KMS-11 (cell line): Measurements from ENCODE around the gene EGR1.
A peak's percentile ranks its signal among the peaks of the same experiment; 100 is the strongest.

ENCODE experiments used
- H2AFZ ChIP-seq: fragments of 200-600 bp; sonication (generic); 2 replicates; pipeline ENCODE4 v1.6.1; 2016; ENCODE audit warnings: antibody characterized with exemption, mixed run types, low read depth
- H3K27ac ChIP-seq: fragments of 200-600 bp; sonication (generic); 2 replicates; pipeline ENCODE4 v1.6.1; 2016; ENCODE audit warnings: mild to moderate bottlenecking, mixed run types
- H3K27me3 ChIP-seq: fragments of 200-600 bp; sonication (generic); 2 replicates; pipeline ENCODE4 v1.6.1; 2017; ENCODE audit warnings: mild to moderate bottlenecking, low read depth, mixed run types, moderate library complexity; ENCODE audit not compliant: insufficient read depth
- H3K36me3 ChIP-seq: fragments of 200-600 bp; sonication (generic); 2 replicates; pipeline ENCODE4 v1.6.1; 2017; ENCODE audit warnings: mild to moderate bottlenecking, mixed run types; ENCODE audit not compliant: insufficient read depth
- H3K4me1 ChIP-seq: fragments of 200-600 bp; sonication (generic); 2 replicates; pipeline ENCODE4 v1.6.1; 2016; ENCODE audit warnings: mild to moderate bottlenecking, low read depth, mixed run types; ENCODE audit not compliant: poor library complexity, severe bottlenecking
- H3K4me2 ChIP-seq: fragments of 200-600 bp; sonication (generic); 2 replicates; pipeline ENCODE4 v1.7.0; 2016; ENCODE audit warnings: mild to moderate bottlenecking, mixed run types
- H3K4me3 ChIP-seq: fragments of 200-600 bp; sonication (generic); IDR thresholded peaks from 2 replicates; pipeline ENCODE4 v1.6.1; 2017; ENCODE audit warnings: low read depth, low read length, mixed read lengths; ENCODE audit not compliant: insufficient read depth
- H3K79me2 ChIP-seq: fragments of 200-600 bp; sonication (generic); 2 replicates; pipeline ENCODE4 v1.6.1; 2016; ENCODE audit warnings: low read depth, mixed run types; ENCODE audit not compliant: insufficient read depth
- H3K9ac ChIP-seq: fragments of 200-600 bp; sonication (generic); 2 replicates; pipeline ENCODE4 v1.6.1; 2016; ENCODE audit warnings: mild to moderate bottlenecking, mixed run types
- H4K20me1 ChIP-seq: fragments of 200-600 bp; sonication (generic); 2 replicates; pipeline ENCODE4 v1.6.1; 2016; ENCODE audit warnings: mild to moderate bottlenecking, mixed run types; ENCODE audit not compliant: insufficient read depth
- CTCF ChIP-seq: fragments of 200-600 bp; sonication (generic); conservative IDR thresholded peaks from 2 replicates; pipeline ENCODE4 v1.6.1; 2017; ENCODE audit warnings: low read depth, mild to moderate bottlenecking, antibody characterized with exemption, low read length, moderate library complexity, mixed read lengths

The EGR1 gene

GRCh38 chr5:138465261-138466124 is at the start of gene EGR1:
Gene EGR1 (plus strand): TSS chr5:138465479. CDS start chr5:138465762, 283 bp downstream.
- no peaks in the 10 kb centered on the region for H4K20me1 ChIP-seq
- H3K4me3 ChIP-seq: no peak within 1 kb of the TSS
- H2AFZ ChIP-seq: peak within 1 kb of the TSS; percentile 98
- peaks cover 6% of the 10 kb centered on the region for H3K4me1 ChIP-seq
- no peaks in the 10 kb centered on the region for H3K79me2 ChIP-seq
- peak within 1 kb of the TSS; percentile 78 for H3K27ac ChIP-seq
- peak within 1 kb of the TSS; percentile 80 for H3K4me2 ChIP-seq
- no peak for TF ChIP-seq CTCF
- no peaks in the 10 kb centered on the region for H3K36me3 ChIP-seq
- peak within 1 kb of the TSS; percentile 81 for H3K9ac ChIP-seq
- 0 out of 2 replicates have a peak, but pooled peaks cover 3% of the 10 kb centered on the region for H3K27me3 ChIP-seq

GRCh38 chr5:138418444-138418843 is 46.8 kb upstream of the EGR1 start:
- TF ChIP-seq CTCF: no peak
- Histone ChIP-seq H3K27me3 (no peaks in the 10 kb centered on the region), H4K20me1 (no peaks in the 10 kb centered on the region), H3K9ac (no peak overlapping the region), H3K4me1 (peaks cover 6% of the 10 kb centered on the region), H2AFZ (no peak overlapping the region), H3K4me2 (no peak overlapping the region), H3K79me2 (no peaks in the 10 kb centered on the region), H3K27ac (no peak overlapping the region), H3K36me3 (peaks cover 12% of the 10 kb centered on the region), H3K4me3 (no peak overlapping the region)

- H3K27ac ChIP-seq: no peak overlapping the region
- H2AFZ ChIP-seq: no peak overlapping the region
- no peaks in the 10 kb centered on the region for H3K79me2 ChIP-seq
- no peaks in the 10 kb centered on the region for H4K20me1 ChIP-seq
- TF ChIP-seq CTCF: no peak
- no peaks in the 10 kb centered on the region for H3K4me1 ChIP-seq
- no peak overlapping the region for H3K4me3 ChIP-seq
- H3K36me3 ChIP-seq: peaks cover 3% of the 10 kb centered on the region; the same call in 1 of the 2 replicates
- H3K9ac ChIP-seq: no peak overlapping the region
- no peaks in the 10 kb centered on the region for H3K27me3 ChIP-seq
- no peak overlapping the region for H3K4me2 ChIP-seq
These were observed 40.2 kb upstream of the EGR1 start for GRCh38 chr5:138425079-138425478.

- no peaks in the 10 kb centered on the region; the same call in 1 of the 2 replicates for H3K36me3 ChIP-seq
These were observed 29.3 kb upstream of the EGR1 start for GRCh38 chr5:138435943-138436342.

More at GRCh38 chr5:138435943-138436342, 29.3 kb upstream of the EGR1 start:
- no peaks in the 10 kb centered on the region for H3K79me2 ChIP-seq
- H3K27ac ChIP-seq: no peak overlapping the region
- no peak overlapping the region for H2AFZ ChIP-seq
- H3K4me2 ChIP-seq: no peak overlapping the region
- H3K9ac ChIP-seq: no peak overlapping the region
- peaks cover 5% of the 10 kb centered on the region for H3K4me1 ChIP-seq
- H4K20me1 ChIP-seq: no peaks in the 10 kb centered on the region
- TF ChIP-seq CTCF: no peak
- H3K4me3 ChIP-seq: no peak overlapping the region
- no peaks in the 10 kb centered on the region for H3K27me3 ChIP-seq
